IMR-90 (cell line): ENCODE results near the gene CES3. TPM values are rescaled to one million over a fixed set of nuclear protein-coding genes. Genes with fewer than 3 reads are reported as not detected.

Experiments
- ATAC-seq: fragments of 200-7000 bp; cut with Tn5 transposase; 2 replicates; pipeline ENCODE4 v1.9.1; 2020; ENCODE audit warnings: low read depth, mild to moderate bottlenecking, moderate library complexity
- BruUV-seq: library from RNA; stranded (reverse); fragments of 400-500 nt; replicated peaks from 2 replicates; lab custom pipeline; 2021; lab: Mats Ljungman, UMichigan
- CTCF ChIA-PET: fragments of 300-600 bp; formaldehyde crosslinking; extraction: SDS; loops from one replicate; lab custom pipeline; 2021; ENCODE audit warnings: antibody characterized with exemption; lab: Yijun Ruan, JAX
- POLR2A ChIA-PET: fragments of 300-600 bp; sonication (Branson Sonifier 250); formaldehyde crosslinking; loops from one replicate; lab custom pipeline; 2022; ENCODE audit warnings: antibody characterized with exemption; ENCODE audit not compliant: unreplicated experiment; lab: Charles Lee
- DNase-seq: peaks from one replicate; pipeline ENCODE4 v3.0.0; 2013
- H2AFZ ChIP-seq: replicated peaks from 2 replicates; pipeline ENCODE3; 2013; ENCODE audit warnings: low read length, mild to moderate bottlenecking; ENCODE audit not compliant: poor library complexity
- H2AK5ac ChIP-seq: 2 replicates; pipeline ENCODE4 v1.6.1; 2013; ENCODE audit warnings: low read depth, low read length, inconsistent platforms
- H2AK9ac ChIP-seq: replicated peaks from 2 replicates; pipeline ENCODE3; 2013; ENCODE audit warnings: mild to moderate bottlenecking, low read depth, low read length, moderate library complexity; ENCODE audit not compliant: poor library complexity
- H2BK120ac ChIP-seq: 2 replicates; pipeline ENCODE4 v1.6.1; 2013; ENCODE audit warnings: low read depth, low read length, inconsistent platforms
- H2BK15ac ChIP-seq: 3 replicates; pipeline ENCODE4 v1.6.1; 2013; ENCODE audit warnings: low read depth, low read length, inconsistent platforms
- H2BK20ac ChIP-seq: 2 replicates; pipeline ENCODE4 v1.6.1; 2013; ENCODE audit warnings: low read depth, mild to moderate bottlenecking, inconsistent platforms, low read length, moderate library complexity
- H2BK5ac ChIP-seq: 2 replicates; pipeline ENCODE4 v1.6.1; 2013; ENCODE audit warnings: mild to moderate bottlenecking, low read depth, low read length, inconsistent platforms; ENCODE audit not compliant: poor library complexity, severe bottlenecking
- H3K14ac ChIP-seq: replicated peaks from 2 replicates; pipeline ENCODE4 v1.6.1; 2013; ENCODE audit warnings: low read depth, low read length, inconsistent platforms
- H3K18ac ChIP-seq: 2 replicates; pipeline ENCODE4 v1.6.1; 2013; ENCODE audit warnings: low read depth, low read length, control low read depth
- H3K23ac ChIP-seq: 2 replicates; pipeline ENCODE4 v1.6.1; 2013; ENCODE audit warnings: low read depth, low read length, inconsistent platforms
- H3K27ac ChIP-seq: 2 replicates; pipeline ENCODE4 v1.5.1; 2013; ENCODE audit warnings: mild to moderate bottlenecking, control low read depth, low read length; ENCODE audit not compliant: insufficient read depth
- H3K27me3 ChIP-seq: 2 replicates; pipeline ENCODE4 v1.6.1; 2013; ENCODE audit warnings: low read length; ENCODE audit not compliant: control insufficient read depth, insufficient read depth
- H3K36me3 ChIP-seq: 2 replicates; pipeline ENCODE4 v1.6.1; 2013; ENCODE audit warnings: low read length, mixed read lengths; ENCODE audit not compliant: control insufficient read depth, insufficient read depth
- H3K4ac ChIP-seq: 2 replicates; pipeline ENCODE4 v1.6.1; 2013; ENCODE audit warnings: low read depth, low read length, inconsistent platforms
- H3K4me1 ChIP-seq: 2 replicates; pipeline ENCODE4 v1.6.1; 2013; ENCODE audit warnings: low read length, mixed read lengths; ENCODE audit not compliant: control insufficient read depth, insufficient read depth
- H3K4me2 ChIP-seq: 2 replicates; pipeline ENCODE4 v1.6.1; 2013; ENCODE audit warnings: low read depth, mild to moderate bottlenecking, control low read depth, low read length, moderate library complexity
- H3K4me3 ChIP-seq: 2 replicates; pipeline ENCODE4 v1.5.1; 2013; ENCODE audit warnings: low read depth, mild to moderate bottlenecking, control low read depth, low read length, moderate library complexity; ENCODE audit not compliant: insufficient read depth
- H3K56ac ChIP-seq: 2 replicates; pipeline ENCODE4 v1.6.1; 2013; ENCODE audit warnings: low read length, inconsistent platforms; ENCODE audit not compliant: insufficient read depth; ENCODE audit errors: extremely low read depth
- H3K79me1 ChIP-seq, 2 experiments: 2 replicates each; pipeline ENCODE4 v1.6.1; 2013; ENCODE audit warnings: low read length in 2 of 2, inconsistent platforms in 1 of 2, low read depth in 1 of 2
- H3K9ac ChIP-seq: 2 replicates; pipeline ENCODE4 v1.6.1; 2013; ENCODE audit warnings: low read depth, low read length, control low read depth
- H3K9me1 ChIP-seq: 2 replicates; pipeline ENCODE4 v1.6.1; 2013; ENCODE audit warnings: low read length, inconsistent platforms; ENCODE audit not compliant: insufficient read depth
- H3K9me3 ChIP-seq: 2 replicates; pipeline ENCODE4 v1.6.1; 2013; ENCODE audit warnings: low read length; ENCODE audit not compliant: control insufficient read depth, insufficient read depth
- H4K20me1 ChIP-seq: 2 replicates; pipeline ENCODE4 v1.6.1; 2013; ENCODE audit warnings: low read length, inconsistent platforms; ENCODE audit not compliant: insufficient read depth
- H4K5ac ChIP-seq: 2 replicates; pipeline ENCODE4 v1.6.1; 2013; ENCODE audit warnings: mild to moderate bottlenecking, low read depth, low read length, control low read depth
- H4K8ac ChIP-seq, 2 experiments: 2 replicates each; pipeline ENCODE4 v1.6.1; 2013; ENCODE audit warnings: low read depth in 2 of 2, low read length in 2 of 2, control low read depth in 1 of 2, inconsistent platforms in 1 of 2
- H4K91ac ChIP-seq: 2 replicates; pipeline ENCODE4 v1.6.1; 2013; ENCODE audit warnings: low read depth, low read length, inconsistent platforms; ENCODE audit not compliant: insufficient read depth
- BHLHE40 ChIP-seq: fragments of 150-350 bp; IDR thresholded peaks from 2 replicates; pipeline ENCODE4 v1.6.1; 2016; ENCODE audit warnings: mild to moderate bottlenecking, low read depth, low read length
- CEBPB ChIP-seq: IDR thresholded peaks from 2 replicates; pipeline ENCODE4 v1.6.1; 2012; ENCODE audit warnings: low read depth, low read length, improper control_type of control experiment
- CHD1 ChIP-seq: IDR thresholded peaks from 2 replicates; pipeline ENCODE4 v1.6.1; 2012; ENCODE audit warnings: low read depth, low read length, improper control_type of control experiment
- FOS ChIP-seq: fragments of 150-350 bp; IDR thresholded peaks from 2 replicates; pipeline ENCODE4 v1.6.1; 2016; ENCODE audit warnings: low read depth, low read length
- MAFK ChIP-seq: IDR thresholded peaks from 2 replicates; pipeline ENCODE4 v1.6.1; 2012; ENCODE audit warnings: low read depth, low read length, improper control_type of control experiment
- MAZ ChIP-seq: IDR thresholded peaks from 2 replicates; pipeline ENCODE4 v1.6.1; 2012; ENCODE audit warnings: low read depth, mild to moderate bottlenecking, low read length, improper control_type of control experiment, moderate library complexity, borderline replicate concordance
- MXI1 ChIP-seq: IDR thresholded peaks from 2 replicates; pipeline ENCODE4 v1.6.1; 2012; ENCODE audit warnings: low read depth, mild to moderate bottlenecking, low read length, moderate library complexity, borderline replicate concordance
- NFE2L2 ChIP-seq: fragments of 150-350 bp; IDR thresholded peaks from 2 replicates; pipeline ENCODE4 v1.6.1; 2016; ENCODE audit warnings: low read depth, mild to moderate bottlenecking, low read length
- POLR2A ChIP-seq: IDR thresholded peaks from 2 replicates; pipeline ENCODE4 v1.6.1; 2012; ENCODE audit warnings: mild to moderate bottlenecking, low read depth, low read length
- RAD21 ChIP-seq: IDR thresholded peaks from 2 replicates; pipeline ENCODE4 v1.6.1; 2012; ENCODE audit warnings: low read length, improper control_type of control experiment
- RCOR1 ChIP-seq: IDR thresholded peaks from 2 replicates; pipeline ENCODE4 v1.6.1; 2012; ENCODE audit warnings: mild to moderate bottlenecking, low read length, improper control_type of control experiment; ENCODE audit not compliant: insufficient replicate concordance
- RFX5 ChIP-seq: IDR thresholded peaks from 2 replicates; pipeline ENCODE4 v1.8.0; 2012; ENCODE audit warnings: low read depth, mild to moderate bottlenecking, low read length, moderate library complexity
- SMC3 ChIP-seq: fragments of 150-350 bp; IDR thresholded peaks from 2 replicates; pipeline ENCODE4 v1.6.1; 2016; ENCODE audit warnings: low read depth, mild to moderate bottlenecking, antibody characterized with exemption, low read length, moderate library complexity
- WGBS, 2 experiments: methylation state at CpG; one replicate each; pipeline versions ENCODE4 v1.1.5 to v1.1.7; 2013; ENCODE audit warnings: missing lambda C conversion rate in 2 of 2; ENCODE audit not compliant: insufficient read length in 1 of 2; ENCODE audit errors: extremely low coverage in 2 of 2; 5-methylcytosine and 5-hydroxymethylcytosine counted together
- dilution Hi-C: fragments of 300-500 bp; cut with HindIII; formaldehyde crosslinking; loops from one replicate; pipeline ENCODE4 v1.14.3; 2018; ENCODE audit warnings: low sequenced_read_pairs; ENCODE audit not compliant: unreplicated experiment
- in situ Hi-C: fragments of 300-500 bp; cut with MboI; formaldehyde crosslinking; loops from 3 replicates; pipeline ENCODE4 v1.14.3; 2019; ENCODE audit warnings: low sequenced_read_pairs, inconsistent platforms, mixed read lengths
- intact Hi-C: fragments of 100-400 bp; cut with micrococcal nuclease; formaldehyde crosslinking; loops from 2 replicates; pipeline ENCODE4 v1.10.0; 2022
- polyA plus RNA-seq, 3 experiments: library from polyadenylated mRNA; depleted of rRNA; stranded (reverse); fragments of >200 nt; gene quantifications; 2 replicates each; pipeline ENCODE4 v1.2.3, GENCODE V29; 2012; ENCODE audit warnings: low replicate concordance in 1 of 3
- total RNA-seq: library from RNA; depleted of rRNA; stranded (reverse); fragments of >200 nt; gene quantifications from 2 replicates; pipeline ENCODE4 v1.2.3, GENCODE V29; 2012
- TF ChIP-seq, protein P1 (sequence below): fragments of 150-350 bp; IDR thresholded peaks from 2 replicates; pipeline ENCODE4 v1.6.1; 2017; ENCODE audit warnings: mild to moderate bottlenecking, antibody characterized with exemption, low read length, low read depth
- TF ChIP-seq, protein P2 (sequence below): conservative IDR thresholded peaks from 2 replicates; pipeline ENCODE4 v1.5.1; 2012; ENCODE audit warnings: mild to moderate bottlenecking, low read depth, low read length, improper control_type of control experiment

CES3 gene
- total and polyA plus RNA-seq, 2 of the 4 experiments (the other 2 are of a cell fraction): 0.03 TPM; not detected in 1

DNA sequence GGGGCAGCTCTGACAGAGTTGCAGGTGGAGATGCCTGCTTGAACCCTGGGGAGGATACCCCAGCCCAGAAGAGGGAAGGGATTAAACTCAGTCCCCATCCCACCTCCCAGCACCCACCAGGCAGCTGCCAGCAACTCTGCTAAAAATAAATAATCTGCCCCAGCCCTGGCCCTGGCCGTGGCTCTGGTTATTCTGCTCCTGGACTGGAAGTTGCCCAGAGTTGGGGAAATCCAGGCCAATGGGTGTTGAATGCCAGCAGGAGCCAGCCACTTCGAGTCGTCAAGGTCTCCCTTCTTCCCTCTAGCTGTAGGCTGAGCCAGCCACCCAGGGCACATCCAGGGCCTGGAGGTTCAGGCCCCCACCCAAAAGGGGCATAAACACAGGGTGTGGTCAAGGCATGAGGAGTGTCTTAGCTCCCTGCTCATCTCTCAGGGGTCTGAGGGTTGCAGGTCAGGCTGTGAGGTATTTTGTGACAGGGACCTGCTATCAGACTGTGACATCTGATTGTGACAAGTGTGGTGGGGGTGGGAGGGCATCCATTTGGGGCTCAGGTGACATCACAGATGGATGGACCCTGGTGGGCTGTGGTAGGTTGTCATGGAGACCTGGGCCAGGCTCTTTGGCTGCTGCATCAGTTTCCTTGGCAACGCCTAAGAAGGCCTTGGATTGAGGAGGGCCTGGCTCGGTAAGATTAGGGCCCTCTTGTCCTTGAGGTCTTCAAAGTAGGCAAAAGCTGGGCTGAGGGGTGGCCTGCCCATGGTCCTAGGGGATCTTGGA, 34.7 kb upstream of the CES3 start:
- no TSS peak for BruUV-seq
- peak overlapping the region; percentile 65; the same call in 1 of the 2 replicates for H2BK20ac ChIP-seq
- 0 out of 2 replicates have a peak, but pooled peaks cover 4% of the 10 kb centered on the region for H4K20me1 ChIP-seq
- H3K4me2 ChIP-seq: no peak overlapping the region
- WGBS, 2 experiments: 80% methylated on average over 3 of the region's 5 CpGs; no CpG with 5 or more reads in 1 of the 2 experiments
- peaks cover 26% of the 10 kb centered on the region for H3K9me1 ChIP-seq
- ChIA-PET POLR2A (interaction anchor here (0.6 kb wide), 1 partner anchor 237 kb away, joined by 5 read pairs; no protein-coding TSS in a partner anchor), CTCF (interaction anchor here (1.1 to 1.4 kb wide), 2 partner anchors 31 to 96 kb away, joined by 3 to 4 read pairs; partner anchors contain the start of gene NAE1)
- ATAC-seq (no peak), DNase-seq (no peak)
- H3K4me1 ChIP-seq: peaks cover 27% of the 10 kb centered on the region
- no peak overlapping the region for H3K4me3 ChIP-seq
- peak overlapping the region; percentile 65 for H2AFZ ChIP-seq
- no peaks in the 10 kb centered on the region for H3K79me1 ChIP-seq
- H4K91ac ChIP-seq: no peak overlapping the region; the same call in 1 of the 2 replicates
- H3K4ac ChIP-seq: peak overlapping the region; percentile 67
- intact Hi-C loops: no loop called here
- H3K56ac ChIP-seq: no peak overlapping the region
- peaks cover 6% of the 10 kb centered on the region; the same call in 1 of the 2 replicates for H3K27me3 ChIP-seq
- no peak overlapping the region for H3K27ac ChIP-seq
- peak overlapping the region; percentile 15; the same call in 2 of the 3 replicates for H2BK15ac ChIP-seq
- H2BK120ac ChIP-seq: peak overlapping the region; percentile 46; the same call in 1 of the 2 replicates
- peak overlapping the region; percentile 63 for H2AK5ac ChIP-seq
- H2AK9ac ChIP-seq: peak overlapping the region; percentile 45
- H4K5ac ChIP-seq: peak overlapping the region; percentile 57; the same call in 1 of the 2 replicates
- no peaks in the 10 kb centered on the region for H3K9me3 ChIP-seq
- no peak overlapping the region; the same call in 1 of the 2 replicates for H3K14ac ChIP-seq
- H3K36me3 ChIP-seq: no peaks in the 10 kb centered on the region
- dilution Hi-C loops: no loop called here
- in situ Hi-C loops: no loop called here
- peak overlapping the region; percentile 54 for H2BK5ac ChIP-seq
- H4K8ac ChIP-seq: peak overlapping the region in 1 of 2 experiments; percentile 56; a peak in 2 of 4 replicates
- peak overlapping the region; percentile 26; the same call in 1 of the 2 replicates for H3K18ac ChIP-seq
- no peak overlapping the region for H3K9ac ChIP-seq
- no peak overlapping the region; the same call in 1 of the 2 replicates for H3K23ac ChIP-seq
- TF ChIP-seq BHLHE40 (no peak), MXI1 (no peak), MAZ (no peak), POLR2A (no peak), RAD21 (no peak), RCOR1 (no peak), CEBPB (no peak), CHD1 (no peak), SMC3 (no peak), RFX5 (no peak), NFE2L2 (no peak), FOS (no peak), MAFK (no peak)
- TF ChIP-seq, protein P1, sequence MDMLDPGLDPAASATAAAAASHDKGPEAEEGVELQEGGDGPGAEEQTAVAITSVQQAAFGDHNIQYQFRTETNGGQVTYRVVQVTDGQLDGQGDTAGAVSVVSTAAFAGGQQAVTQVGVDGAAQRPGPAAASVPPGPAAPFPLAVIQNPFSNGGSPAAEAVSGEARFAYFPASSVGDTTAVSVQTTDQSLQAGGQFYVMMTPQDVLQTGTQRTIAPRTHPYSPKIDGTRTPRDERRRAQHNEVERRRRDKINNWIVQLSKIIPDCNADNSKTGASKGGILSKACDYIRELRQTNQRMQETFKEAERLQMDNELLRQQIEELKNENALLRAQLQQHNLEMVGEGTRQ: no peak
- TF ChIP-seq, protein P2, sequence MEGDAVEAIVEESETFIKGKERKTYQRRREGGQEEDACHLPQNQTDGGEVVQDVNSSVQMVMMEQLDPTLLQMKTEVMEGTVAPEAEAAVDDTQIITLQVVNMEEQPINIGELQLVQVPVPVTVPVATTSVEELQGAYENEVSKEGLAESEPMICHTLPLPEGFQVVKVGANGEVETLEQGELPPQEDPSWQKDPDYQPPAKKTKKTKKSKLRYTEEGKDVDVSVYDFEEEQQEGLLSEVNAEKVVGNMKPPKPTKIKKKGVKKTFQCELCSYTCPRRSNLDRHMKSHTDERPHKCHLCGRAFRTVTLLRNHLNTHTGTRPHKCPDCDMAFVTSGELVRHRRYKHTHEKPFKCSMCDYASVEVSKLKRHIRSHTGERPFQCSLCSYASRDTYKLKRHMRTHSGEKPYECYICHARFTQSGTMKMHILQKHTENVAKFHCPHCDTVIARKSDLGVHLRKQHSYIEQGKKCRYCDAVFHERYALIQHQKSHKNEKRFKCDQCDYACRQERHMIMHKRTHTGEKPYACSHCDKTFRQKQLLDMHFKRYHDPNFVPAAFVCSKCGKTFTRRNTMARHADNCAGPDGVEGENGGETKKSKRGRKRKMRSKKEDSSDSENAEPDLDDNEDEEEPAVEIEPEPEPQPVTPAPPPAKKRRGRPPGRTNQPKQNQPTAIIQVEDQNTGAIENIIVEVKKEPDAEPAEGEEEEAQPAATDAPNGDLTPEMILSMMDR: no peak
